Measurements from ENCODE around the gene PDLIM1.
"Not testable (repeated sequence)": the region's sequence is repeated elsewhere in the genome, so short reads cannot be mapped to it uniquely, and the experiment has no call there.

Gene PDLIM1

DNA sequence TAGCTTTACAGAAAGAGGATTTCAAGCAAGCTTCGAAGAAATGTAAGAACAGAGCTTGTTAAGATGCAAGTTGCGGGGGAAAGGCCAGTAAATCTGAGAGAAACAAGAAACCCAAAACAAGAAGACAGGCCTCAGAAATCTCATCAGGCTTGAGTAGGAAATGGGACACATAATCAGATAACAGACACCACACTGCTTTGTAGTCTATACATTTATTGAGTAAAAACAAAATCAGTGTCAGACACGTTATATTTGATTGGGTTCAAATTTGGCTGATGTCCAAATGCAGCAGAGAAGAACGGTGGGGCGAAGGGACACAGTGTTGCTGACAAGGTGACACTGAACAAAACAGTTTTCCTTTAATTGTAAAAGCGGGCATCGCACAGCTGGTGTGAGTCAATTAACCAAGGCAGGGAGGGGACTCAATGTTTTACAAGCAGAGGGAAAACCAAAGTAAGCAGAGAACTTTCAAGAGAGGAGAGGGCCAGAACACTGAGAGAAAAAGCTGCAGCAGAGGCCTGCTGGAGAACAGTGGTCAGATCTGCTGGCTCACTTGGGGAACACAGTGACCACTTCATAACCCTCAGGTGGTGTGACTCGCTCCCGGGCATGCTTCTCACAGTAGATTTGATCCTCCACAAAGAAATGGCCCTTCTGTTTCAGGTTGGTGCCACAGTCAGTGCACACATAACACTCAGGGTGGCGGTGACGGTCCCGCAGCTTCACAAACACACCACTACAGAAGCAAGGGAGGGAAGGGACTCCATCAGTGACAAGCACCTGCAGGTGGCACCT is 53.2 kb downstream of the PDLIM1 start:
- no peak for DNase-seq

DNA sequence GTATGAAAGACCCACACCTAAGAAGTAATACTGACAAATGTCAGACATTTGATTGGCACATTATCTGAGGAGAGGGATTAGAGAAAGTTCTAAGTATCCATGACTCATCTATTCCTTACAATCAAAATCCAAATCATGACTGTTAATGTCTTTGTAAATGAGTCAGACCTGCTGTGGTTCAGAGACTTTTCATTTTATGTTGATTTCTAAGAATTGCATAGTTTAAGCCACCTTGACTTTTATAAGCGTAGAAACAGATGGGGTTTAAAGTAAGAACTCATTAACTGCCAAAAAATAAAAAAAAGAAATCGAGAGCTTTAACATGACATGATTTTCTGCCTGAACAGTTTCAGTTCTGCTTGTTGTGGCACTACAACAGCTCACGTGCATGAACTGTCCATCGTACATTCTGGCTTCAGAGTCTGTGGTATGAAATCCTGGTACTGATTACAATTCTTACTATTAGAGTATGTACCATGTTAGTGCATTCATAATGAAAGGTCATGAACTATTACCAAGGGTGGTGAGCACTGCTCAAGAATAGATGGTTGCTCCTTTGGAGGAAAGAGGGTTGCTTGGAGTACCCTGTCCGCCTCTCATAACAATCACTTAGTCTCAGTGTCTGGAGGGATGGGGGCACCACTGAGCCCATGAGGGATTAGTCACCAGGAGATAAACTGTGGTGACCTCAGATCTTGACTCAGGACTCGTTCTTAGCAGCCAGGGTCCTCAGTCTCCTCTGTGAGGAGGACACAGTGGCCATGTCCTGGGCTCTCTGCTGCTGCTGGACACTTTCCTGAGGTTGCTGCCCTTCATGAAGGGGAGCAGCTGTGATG is 54.5 kb downstream of the PDLIM1 start:
- DNase-seq, result no peak

DNA sequence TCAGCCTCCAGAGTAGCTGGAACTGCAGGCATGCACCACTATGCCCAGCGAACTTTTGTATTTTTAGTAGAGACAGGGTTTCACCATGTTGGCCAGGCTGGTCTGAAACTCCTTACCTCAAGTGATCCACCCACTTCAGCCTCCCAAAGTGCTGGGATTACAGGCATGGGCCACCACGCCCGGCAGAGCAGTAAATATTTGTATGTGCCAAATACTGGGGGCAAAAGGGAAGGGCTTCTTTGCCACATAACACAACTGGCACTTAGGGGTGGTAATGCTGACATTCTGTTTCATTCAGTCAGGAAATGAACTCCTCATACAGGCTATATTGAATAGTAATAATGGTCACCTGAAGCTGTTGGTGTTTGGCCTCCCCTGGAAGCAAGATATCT is 55.1 kb downstream of the PDLIM1 start:
- DNase-seq, result no peak

DNA sequence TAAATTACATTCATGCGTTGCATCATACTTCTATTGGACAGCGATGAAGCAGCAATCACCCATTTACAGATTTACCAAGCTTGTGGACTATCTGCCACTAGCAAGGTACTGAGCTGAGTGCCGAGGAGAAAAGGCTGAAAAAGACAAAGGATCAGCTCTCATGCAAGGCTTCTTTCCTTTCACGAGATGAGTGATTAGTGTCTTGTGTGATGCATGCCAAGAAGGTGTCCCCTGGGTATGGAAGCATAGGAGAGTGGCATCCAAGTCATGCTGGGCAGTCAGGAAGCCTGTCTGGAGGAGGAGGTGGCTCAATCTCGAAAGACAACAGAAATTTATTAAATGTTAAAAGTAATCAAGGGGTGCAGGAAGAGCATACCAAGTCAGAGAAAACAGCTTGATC is 55.9 kb downstream of the PDLIM1 start:
- DNase-seq, result no peak

DNA sequence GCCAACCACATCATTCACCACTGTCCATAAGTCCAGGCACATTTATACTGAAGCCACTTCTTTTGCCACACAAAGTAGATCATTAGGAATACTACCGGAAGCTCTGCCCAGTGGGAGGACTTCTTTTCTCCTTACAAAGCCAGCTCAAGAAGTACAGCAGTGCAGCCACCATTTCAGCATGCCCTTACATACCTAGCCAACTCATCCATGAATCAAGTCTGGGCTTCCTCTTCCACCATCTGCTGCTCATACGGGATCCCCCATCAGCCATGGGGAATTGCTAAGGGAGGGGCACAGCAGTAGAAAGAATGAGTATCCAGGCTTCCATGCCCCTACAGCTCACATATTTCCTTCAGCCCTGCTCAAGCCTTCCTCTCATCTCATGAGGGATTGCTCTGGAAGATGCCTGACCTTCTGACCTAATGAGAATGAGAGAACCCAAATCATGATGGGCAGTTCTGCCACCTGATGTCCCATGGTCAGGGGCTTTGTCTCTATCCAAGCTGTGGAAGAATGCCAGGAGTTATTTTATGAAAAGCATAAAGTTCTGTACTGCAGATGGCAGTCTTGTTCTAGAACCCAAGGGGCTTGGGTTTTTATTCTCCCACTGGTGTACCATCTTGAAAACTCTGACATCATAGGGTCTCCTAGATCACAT is 57.3 kb downstream of the PDLIM1 start:
- DNase-seq, result no peak

DNA sequence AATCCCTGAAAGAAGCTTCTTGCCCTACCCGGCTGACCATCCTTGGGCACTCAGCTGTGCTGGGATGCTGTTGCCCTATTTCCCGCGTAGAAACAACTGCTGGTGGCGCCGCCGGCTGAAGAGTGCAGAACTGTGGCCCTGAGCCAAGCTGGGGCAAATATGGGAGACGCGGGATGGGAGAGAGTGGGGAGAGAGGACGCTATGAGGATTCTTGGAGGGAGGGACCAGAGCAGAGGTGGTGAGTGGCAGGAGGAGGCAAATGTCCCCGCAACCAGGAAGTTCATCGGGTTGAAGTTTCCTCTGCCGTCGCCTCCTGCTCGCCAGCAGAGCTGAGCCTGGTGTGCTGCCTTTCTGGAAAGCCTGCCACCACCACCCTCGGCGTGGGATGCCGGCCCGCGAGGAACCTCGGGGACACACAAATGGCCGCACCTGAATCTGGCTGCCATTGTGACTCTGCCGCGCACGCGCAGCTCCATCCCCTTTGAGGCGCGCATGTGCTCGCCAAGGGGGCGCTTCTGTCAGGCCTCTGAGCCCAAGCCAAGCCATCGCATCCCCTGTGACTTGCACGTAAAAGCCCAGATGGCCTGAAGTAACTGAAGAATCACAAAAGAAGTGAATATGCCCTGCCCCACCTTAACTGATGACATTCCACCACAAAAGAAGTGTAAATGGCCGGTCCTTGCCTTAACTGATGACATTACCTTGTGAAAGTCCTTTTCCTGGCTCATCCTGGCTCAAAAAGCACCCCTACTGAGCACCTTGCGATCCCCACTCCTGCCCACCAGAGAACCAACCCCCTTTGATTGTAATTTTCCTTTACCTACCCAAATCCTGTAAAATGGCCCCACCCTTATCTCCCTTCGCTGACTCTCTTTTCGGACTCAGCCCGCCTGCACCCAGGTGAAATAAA is 59.9 kb downstream of the PDLIM1 start:
- not testable (repeated sequence) for DNase-seq

DNA sequence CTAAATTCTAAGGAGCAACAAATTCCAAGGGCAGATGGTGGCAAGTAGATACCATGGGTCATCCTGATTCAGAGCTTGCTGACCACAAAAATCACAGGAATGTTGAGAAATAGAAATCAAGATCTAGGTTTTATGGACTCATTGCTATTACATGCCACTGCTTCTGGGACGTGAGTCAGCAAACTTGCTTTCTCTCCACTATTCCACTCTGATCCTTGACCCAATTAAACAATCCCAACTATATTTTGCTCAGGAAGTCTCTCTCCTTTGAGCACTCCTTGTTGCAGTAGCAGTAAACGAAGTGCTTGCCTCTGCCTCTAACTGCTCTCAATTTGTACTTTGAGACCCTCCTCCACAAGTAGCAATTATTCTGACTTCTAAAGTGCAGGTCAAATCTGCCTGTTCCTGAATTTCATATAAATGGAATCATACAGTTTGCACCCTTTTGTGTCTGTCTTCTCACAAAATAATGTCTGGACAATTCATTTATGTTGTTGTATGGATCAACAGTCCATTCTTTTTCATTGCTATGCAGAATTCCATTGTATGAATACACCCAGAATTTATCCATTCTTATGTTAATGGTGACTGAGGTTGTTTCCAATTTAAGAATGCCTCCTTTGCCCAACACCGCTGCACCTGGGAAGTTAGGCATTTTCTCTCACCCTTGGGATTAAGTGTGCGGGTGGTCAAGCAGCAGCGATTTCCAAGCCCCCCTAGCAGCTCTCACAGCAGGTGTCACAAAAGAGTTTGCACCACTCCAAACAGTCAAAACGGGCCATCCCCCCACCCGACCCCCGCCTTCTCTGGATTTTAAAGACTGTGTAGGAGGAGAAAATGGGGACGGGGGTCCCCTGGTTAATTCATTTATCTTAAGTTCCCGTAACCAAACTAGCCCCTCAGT is 60.8 kb downstream of the PDLIM1 start:
- no peak for DNase-seq

DNA sequence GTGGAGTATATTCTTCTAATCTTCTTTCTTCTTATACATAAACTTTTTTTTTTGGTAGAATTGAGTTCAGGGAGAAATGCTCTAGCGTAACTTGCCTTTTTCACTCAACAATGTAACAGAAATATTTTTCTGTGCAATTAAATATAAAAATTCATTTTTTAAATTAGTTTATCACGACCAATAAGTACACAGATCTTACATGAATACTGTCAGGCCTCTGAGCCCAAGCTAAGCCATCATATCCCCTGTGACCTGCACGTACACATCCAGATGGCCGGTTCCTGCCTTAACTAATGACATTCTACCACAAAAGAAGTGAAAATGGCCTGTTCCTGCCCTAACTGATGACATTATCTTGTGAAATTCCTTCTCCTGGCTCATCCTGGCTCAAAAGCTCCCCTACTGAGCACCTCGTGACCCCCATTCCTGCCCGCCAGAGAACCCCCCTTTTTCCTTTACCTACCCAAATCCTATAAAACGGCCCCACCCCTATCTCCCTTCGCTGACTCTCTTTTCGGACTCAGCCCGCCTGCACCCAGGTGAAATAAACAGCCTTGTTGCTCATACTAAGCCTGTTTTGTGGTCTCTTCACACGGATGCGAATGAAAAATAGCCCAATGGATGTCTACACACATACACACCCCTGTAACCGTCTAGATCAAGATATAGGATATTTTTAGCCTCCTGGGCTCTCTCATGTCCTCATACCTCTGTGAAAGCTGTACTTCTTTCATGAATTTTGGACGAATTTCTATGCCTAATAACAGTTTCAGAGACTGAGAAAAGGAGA is 61.7 kb downstream of the PDLIM1 start:
- not testable (repeated sequence) for DNase-seq

DNA sequence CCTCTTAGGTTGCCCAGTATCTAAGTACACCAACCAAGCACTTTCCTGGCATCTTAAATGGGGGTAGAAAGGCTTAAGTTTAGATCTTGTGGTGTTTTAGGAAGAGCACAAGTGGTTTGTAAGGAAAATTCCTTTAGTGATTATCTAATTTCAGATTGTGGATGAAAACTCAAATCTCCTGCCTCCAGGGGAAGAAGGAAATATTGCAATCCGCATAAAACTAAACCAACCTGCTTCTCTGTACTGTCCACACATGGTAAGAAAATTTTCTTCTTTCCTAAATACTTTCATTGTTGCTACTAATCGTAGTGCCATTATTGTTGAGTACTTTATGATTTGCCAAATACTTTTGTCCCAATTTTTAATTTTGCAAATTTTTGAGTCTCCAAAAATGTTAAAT is 65.7 kb downstream of the PDLIM1 start:
- no peak for DNase-seq

DNA sequence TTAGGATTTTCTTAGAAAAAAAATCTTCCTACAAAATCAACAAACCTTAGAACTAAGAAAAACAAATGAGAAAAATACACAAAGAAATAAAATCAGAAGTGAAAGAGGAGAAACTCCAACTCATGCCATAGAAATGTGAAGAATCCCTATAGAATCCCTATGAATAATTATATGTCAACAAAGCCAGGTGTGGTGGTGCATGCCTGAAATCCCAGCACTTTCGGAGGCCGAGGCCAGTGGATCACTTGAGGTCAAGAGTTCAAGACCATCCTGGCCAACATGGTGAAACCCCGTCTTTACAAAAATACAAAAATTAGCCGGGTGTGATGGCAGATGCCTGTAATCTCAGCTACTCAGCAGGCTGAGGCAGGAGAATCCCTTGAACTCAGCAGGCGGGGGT is 69.7 kb downstream of the PDLIM1 start:
- no peak for DNase-seq

DNA sequence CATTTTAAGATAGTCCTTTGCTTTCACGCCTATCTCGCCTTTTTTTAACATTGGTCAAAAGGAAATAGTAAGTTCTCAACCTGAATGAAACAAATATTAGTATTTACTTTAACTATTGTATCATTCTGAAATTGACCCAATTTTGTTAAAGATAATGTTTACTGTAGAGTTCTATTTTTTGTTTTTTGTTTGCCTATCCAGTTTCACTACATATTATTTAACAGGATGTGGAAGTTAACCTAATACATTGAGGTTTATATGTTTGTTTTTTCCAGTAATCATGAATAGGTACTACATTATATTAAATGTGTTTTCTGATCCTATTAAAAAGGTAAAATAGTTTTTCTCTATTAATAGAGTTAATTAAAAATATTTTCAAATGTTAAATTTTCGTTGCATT is 70.3 kb downstream of the PDLIM1 start:
- DNase-seq, result no peak

DNA sequence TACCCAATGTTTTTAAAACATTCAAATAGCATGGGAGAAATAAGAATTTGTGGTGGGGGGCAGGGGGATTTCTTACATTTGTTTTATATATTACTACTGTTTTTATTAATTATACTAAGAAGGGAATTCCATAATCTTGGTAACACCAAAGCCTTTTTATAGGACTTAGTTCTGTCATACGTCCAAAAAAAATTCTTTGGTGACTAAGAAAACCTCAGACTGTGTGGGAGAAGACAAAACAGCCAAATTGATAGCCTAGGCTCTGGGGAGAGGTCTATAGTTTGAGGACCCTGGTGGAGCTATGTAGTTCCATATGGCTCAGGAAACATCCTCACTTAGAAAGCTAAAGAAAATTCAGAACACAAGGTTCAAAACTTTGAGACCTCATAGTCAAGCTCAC is 73.3 kb downstream of the PDLIM1 start:
- DNase-seq, result no peak

DNA sequence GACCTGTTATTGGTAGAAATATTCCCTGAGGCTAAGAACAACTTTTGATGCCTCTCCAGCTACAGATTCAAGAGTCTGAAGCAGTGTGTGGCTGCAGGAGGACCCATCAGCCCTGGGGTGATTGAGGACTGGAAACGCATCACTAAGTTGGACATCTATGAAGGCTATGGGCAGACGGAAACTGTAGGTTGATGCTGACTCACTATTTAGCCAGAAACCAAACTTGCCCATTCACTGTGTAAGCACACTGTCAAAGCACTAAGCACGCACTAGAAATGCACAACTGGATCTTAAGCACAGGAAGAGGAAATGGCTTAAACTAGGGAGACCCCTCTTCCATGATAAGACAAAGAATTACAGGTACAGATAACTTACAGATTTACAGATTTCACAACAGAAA is 76.0 kb downstream of the PDLIM1 start:
- DNase-seq, result peak; percentile 16

DNA sequence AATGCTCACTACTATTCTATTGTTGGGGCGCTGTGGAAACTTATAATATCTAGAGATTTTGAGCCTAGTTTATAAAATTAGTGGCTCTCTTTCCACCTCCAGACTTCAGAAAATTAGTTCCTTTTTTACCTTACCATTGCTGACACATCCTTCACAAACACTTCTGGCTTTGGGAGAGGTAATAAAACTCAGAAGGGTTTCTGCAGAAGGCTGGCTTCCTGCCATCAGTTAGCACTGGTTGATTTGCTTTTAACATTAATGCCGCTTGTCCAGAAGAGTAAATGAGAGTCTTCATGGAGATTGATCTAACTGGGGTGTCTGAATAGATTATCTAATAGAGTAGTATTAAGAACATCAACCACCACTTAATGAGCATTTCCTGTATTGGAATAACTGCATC is 76.4 kb downstream of the PDLIM1 start:
- DNase-seq, result peak; percentile 2

DNA sequence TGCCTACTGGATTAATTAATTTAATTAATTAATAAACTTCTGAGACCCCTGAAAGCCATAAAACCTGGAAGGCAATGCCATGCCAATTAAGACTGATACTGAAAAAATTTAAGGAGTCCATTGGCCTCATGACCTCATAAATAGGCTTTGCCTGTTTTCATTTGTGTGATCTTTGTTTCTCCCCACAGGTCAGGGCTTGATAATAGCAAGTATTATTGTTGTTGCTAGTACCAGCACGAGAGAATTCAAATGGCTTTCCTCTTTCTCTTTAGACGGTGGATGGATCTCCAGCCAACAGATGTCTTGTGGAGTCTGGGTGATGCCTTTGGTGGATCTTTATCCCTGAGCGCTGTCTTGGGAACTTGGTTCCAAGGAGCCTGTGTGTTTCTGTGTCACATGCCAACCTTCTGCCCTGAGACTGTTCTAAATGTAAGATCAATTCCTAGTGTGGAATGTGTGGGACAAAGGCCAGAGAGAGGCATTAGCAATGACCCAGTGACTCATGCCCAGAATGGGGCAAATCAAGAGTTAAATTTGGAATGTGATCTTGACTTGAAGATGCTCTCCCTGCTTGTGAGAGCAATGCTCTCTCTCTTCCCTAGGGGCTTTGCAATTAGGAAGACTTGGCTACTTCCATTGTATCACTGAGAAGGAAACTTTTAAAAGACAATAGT is 79.1 kb downstream of the PDLIM1 start:
- no peak for DNase-seq

DNA sequence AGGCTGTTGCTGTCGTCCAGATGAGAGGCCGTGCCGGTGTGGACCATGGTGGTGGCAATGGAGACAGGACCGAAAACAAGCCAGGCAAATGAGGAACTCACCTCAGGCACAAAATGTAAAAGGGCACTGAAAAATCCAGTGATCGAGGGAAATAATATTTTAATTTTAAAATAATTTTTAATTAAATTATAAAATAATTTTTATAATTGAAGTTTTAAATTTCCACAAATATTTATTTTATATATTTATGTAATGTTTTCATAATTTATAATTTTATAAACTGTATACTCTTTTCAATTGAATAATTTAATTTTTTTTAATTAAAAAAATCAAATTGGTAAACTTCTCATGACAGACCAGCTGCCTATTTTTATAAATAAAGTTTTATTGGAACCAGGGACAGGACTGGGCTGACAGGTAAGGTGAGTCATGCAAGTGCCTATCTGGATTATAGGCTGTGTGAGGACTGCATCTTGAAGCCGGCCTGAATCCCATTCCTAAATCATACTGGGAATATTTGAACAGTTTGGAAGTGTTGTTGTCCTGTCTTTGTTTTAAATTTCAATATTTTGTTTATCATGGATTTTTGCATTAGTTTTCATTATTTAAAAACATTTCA is 81.2 kb downstream of the PDLIM1 start:
- no peak for DNase-seq

DNA sequence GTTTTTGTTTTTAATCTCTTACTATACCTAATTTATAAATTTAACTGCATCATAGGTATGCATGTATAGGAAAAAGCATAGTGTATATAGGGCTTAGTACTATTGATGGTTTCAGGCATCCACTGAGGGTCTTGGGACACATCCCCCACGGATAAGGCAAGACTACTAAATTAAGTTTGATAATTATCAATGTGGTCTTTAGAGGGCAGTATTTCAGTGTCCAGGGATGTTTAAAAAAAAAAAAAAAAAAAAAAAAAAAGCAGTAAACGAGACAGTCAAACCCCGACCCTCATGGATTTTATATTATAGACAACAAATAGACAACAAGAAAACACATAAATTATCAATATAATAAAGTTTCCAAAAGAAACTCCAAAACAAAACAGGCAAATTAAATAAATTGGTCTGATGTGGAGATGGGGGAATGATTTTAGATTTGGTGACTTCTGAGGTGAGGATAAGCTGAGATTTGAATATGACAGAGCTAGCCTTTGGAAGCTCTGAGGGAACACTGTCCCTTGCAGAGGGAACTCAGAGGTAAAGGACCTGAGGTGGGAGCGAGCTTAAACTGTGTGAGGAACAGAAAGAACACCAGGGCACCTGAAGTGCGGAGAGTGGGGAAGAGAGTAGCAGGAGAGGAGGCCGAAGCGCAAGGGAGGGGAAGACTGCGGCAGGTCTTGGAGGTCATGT is 82.0 kb downstream of the PDLIM1 start:
- no peak for DNase-seq

DNA sequence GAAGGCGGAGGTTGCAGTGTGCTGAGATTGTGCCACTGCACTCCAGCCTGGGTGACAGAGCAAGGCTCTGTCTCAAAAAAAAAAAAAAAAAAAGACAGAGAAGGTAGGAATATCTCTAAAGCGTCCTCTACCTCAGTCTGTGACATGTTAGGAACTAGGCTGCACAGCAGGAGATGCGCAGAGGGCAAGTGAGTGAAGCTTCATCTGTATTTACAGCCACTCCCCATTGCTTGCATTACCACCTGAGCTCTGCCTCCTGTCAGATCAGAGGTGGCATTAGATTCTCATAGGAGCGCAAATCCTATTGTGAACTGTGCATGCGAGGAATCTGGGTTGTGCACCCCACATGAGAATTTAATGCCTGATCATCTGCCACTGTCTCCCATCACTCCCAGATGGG is 87.9 kb downstream of the PDLIM1 start:
- not testable (repeated sequence) for DNase-seq

DNA sequence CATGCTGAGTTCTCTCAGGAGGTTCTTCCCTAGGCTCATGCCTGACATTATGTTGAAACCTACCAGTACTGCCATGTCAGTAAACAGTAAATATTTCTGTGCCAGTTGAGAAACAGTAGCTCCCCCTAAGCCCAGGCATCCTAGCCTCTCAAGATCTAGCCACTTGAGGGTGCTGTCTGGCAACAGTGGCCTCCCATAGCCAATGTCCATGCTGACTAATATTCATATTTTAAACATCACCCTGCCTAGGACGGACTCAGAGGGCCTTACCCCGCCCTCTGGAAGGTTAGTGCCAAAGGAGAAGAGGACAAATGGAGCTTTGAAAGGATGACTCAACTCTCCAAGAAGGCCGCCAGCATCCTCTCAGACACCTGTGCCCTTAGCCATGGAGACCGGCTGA is 89.1 kb downstream of the PDLIM1 start:
- no peak for DNase-seq
